ENCODE measurements around the gene SCEL.

- TF ChIP-seq EZH2 (IDR thresholded peaks at IDR 0.05; ENCODE audit: low read depth, unreplicated experiment) = no peak
- TF ChIP-seq, protein P1, sequence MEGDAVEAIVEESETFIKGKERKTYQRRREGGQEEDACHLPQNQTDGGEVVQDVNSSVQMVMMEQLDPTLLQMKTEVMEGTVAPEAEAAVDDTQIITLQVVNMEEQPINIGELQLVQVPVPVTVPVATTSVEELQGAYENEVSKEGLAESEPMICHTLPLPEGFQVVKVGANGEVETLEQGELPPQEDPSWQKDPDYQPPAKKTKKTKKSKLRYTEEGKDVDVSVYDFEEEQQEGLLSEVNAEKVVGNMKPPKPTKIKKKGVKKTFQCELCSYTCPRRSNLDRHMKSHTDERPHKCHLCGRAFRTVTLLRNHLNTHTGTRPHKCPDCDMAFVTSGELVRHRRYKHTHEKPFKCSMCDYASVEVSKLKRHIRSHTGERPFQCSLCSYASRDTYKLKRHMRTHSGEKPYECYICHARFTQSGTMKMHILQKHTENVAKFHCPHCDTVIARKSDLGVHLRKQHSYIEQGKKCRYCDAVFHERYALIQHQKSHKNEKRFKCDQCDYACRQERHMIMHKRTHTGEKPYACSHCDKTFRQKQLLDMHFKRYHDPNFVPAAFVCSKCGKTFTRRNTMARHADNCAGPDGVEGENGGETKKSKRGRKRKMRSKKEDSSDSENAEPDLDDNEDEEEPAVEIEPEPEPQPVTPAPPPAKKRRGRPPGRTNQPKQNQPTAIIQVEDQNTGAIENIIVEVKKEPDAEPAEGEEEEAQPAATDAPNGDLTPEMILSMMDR (conservative IDR thresholded peaks at IDR 0.05; ENCODE audit: low read depth in 2 of 2) = no peak
- no peak for TF ChIP-seq POLR2AphosphoS5 (IDR thresholded peaks at IDR 0.05; ENCODE audit: low read depth)
- TF ChIP-seq EZH2phosphoT487 (IDR thresholded peaks at IDR 0.05; ENCODE audit: unreplicated experiment) = no peak
- TF ChIP-seq REST (IDR thresholded peaks at IDR 0.05; ENCODE audit: unreplicated experiment) = no peak
- no peak for TF ChIP-seq JUNB (IDR thresholded peaks at IDR 0.05; ENCODE audit: unreplicated experiment)
- no peak for TF ChIP-seq CREB1 (CRISPR knock-in tag; IDR thresholded peaks at IDR 0.05; ENCODE audit: low read depth)
- TF ChIP-seq NANOG (IDR thresholded peaks at IDR 0.05; ENCODE audit: borderline replicate concordance) = no peak
- TF ChIP-seq, protein P2, sequence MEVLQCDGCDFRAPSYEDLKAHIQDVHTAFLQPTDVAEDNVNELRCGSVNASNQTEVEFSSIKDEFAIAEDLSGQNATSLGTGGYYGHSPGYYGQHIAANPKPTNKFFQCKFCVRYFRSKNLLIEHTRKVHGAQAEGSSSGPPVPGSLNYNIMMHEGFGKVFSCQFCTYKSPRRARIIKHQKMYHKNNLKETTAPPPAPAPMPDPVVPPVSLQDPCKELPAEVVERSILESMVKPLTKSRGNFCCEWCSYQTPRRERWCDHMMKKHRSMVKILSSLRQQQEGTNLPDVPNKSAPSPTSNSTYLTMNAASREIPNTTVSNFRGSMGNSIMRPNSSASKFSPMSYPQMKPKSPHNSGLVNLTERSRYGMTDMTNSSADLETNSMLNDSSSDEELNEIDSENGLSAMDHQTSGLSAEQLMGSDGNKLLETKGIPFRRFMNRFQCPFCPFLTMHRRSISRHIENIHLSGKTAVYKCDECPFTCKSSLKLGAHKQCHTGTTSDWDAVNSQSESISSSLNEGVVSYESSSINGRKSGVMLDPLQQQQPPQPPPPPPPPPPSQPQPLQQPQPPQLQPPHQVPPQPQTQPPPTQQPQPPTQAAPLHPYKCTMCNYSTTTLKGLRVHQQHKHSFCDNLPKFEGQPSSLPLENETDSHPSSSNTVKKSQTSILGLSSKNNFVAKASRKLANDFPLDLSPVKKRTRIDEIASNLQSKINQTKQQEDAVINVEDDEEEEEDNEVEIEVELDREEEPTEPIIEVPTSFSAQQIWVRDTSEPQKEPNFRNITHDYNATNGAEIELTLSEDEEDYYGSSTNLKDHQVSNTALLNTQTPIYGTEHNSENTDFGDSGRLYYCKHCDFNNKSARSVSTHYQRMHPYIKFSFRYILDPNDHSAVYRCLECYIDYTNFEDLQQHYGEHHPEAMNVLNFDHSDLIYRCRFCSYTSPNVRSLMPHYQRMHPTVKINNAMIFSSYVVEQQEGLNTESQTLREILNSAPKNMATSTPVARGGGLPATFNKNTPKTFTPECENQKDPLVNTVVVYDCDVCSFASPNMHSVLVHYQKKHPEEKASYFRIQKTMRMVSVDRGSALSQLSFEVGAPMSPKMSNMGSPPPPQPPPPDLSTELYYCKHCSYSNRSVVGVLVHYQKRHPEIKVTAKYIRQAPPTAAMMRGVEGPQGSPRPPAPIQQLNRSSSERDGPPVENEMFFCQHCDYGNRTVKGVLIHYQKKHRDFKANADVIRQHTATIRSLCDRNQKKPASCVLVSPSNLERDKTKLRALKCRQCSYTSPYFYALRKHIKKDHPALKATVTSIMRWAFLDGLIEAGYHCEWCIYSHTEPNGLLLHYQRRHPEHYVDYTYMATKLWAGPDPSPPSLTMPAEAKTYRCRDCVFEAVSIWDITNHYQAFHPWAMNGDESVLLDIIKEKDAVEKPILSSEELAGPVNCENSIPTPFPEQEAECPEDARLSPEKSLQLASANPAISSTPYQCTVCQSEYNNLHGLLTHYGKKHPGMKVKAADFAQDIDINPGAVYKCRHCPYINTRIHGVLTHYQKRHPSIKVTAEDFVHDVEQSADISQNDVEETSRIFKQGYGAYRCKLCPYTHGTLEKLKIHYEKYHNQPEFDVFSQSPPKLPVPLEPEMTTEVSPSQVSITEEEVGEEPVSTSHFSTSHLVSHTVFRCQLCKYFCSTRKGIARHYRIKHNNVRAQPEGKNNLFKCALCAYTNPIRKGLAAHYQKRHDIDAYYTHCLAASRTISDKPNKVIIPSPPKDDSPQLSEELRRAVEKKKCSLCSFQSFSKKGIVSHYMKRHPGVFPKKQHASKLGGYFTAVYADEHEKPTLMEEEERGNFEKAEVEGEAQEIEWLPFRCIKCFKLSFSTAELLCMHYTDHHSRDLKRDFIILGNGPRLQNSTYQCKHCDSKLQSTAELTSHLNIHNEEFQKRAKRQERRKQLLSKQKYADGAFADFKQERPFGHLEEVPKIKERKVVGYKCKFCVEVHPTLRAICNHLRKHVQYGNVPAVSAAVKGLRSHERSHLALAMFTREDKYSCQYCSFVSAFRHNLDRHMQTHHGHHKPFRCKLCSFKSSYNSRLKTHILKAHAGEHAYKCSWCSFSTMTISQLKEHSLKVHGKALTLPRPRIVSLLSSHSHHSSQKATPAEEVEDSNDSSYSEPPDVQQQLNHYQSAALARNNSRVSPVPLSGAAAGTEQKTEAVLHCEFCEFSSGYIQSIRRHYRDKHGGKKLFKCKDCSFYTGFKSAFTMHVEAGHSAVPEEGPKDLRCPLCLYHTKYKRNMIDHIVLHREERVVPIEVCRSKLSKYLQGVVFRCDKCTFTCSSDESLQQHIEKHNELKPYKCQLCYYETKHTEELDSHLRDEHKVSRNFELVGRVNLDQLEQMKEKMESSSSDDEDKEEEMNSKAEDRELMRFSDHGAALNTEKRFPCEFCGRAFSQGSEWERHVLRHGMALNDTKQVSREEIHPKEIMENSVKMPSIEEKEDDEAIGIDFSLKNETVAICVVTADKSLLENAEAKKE (CRISPR knock-in tag; IDR thresholded peaks at IDR 0.05) = no peak
Measured at GRCh38 chr13:77530875-77531274, 4.6 kb upstream of the SCEL start.
